22Rv1 (cell line): Measurements from ENCODE around the gene CEP192.

ENCODE experiments used
- H3K27ac ChIP-seq: fragments of 450-650 bp; 2 replicates; pipeline ENCODE4 v1.5.1; 2017
- ZFX ChIP-seq: fragments of 450-650 bp; IDR thresholded peaks from 2 replicates; pipeline ENCODE4 v1.6.1; 2017; ENCODE audit warnings: antibody characterized with exemption, borderline replicate concordance
- TF ChIP-seq, protein P1 (sequence below): fragments of 450-650 bp; IDR thresholded peaks from 2 replicates; pipeline ENCODE4 v1.5.1; 2017; ENCODE audit warnings: mild to moderate bottlenecking

The CEP192 gene

DNA sequence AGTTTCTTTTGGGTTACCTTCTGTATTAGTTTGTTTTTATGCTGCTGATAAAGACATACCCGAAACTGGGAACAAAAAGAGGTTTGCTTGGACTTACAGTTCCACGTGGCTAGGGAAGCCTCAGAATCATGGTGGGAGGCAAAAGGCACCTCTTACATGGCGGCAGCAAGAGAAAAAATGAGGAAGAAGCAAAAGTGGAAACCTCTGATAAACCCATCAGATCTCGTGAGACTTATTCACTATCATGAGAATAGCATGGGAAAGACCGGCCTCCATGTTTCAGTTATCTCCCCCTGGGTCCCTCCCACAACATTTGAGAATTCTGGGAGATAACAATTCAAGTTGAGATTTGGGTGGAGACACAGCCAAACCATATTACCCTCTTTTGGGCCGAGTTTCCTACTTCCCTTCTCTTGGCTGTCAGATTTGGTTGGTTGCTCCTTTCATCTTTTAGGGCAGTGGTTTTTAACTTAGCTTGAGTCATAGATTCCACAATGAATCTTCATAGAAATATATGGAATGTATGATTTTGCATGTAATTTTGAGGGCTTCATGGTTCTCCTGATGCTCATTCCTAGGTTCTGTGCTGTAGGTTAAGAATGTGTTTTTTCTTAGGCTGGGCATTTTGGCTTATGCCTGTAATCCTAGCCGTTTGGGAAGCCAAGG lies 44.2 kb downstream of the CEP192 start:
- no peak overlapping the region for H3K27ac ChIP-seq
- TF ChIP-seq, protein P1, sequence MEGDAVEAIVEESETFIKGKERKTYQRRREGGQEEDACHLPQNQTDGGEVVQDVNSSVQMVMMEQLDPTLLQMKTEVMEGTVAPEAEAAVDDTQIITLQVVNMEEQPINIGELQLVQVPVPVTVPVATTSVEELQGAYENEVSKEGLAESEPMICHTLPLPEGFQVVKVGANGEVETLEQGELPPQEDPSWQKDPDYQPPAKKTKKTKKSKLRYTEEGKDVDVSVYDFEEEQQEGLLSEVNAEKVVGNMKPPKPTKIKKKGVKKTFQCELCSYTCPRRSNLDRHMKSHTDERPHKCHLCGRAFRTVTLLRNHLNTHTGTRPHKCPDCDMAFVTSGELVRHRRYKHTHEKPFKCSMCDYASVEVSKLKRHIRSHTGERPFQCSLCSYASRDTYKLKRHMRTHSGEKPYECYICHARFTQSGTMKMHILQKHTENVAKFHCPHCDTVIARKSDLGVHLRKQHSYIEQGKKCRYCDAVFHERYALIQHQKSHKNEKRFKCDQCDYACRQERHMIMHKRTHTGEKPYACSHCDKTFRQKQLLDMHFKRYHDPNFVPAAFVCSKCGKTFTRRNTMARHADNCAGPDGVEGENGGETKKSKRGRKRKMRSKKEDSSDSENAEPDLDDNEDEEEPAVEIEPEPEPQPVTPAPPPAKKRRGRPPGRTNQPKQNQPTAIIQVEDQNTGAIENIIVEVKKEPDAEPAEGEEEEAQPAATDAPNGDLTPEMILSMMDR = no peak
- no peak for TF ChIP-seq ZFX

DNA sequence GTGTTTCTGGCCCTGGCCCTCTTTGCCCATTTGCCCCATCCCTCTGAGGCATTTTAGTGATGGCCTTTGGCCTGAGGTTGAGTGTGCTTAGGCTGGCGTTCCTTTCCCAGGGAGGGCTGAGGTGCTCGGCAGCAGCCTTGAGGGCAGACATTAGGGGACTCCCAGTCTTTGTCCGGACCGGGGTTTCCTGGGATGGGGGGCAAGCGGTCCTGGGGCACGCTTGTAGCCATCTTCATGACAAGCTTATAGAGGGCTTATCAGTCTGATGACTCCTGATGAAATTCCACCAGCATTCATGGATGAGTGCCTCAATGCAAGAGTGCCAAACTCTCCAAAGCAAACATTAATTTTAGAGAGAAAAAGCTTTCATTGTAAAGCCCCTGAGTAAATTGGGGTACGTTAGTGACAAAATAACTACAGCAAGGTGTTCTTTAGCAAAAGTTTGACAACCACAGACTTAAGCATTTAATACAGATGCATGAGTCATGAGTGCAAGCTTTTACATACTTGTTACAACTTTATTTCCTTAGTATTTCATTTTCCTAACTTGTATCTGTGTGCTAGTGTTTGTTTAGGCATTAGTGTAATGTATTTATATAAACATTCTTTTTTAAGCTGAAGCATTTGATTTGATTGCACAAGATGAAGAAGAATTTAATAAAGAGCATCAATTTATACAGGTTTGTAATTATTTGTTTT lies 45.6 kb downstream of the CEP192 start:
- H3K27ac ChIP-seq = no peak overlapping the region
- TF ChIP-seq ZFX = no peak
- TF ChIP-seq, protein P1 = no peak

DNA sequence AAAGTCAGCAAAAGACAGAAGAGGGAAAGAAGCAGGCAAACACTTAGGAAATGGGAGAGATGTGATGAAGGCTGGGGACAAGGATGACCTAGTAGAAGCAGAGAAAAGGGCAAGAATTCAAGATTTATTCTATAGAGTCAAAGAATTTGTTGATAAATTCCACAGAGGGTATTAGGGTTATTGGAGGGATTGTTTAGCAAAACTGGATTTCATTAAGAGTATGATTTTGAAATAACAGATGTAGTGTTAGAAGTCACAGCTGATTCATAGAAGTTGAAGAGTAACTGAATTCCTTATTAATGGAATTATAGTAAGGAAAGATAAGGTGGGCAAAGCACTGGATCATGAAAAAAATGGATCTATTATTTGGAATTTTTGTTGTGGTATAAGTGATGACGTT lies 48.6 kb downstream of the CEP192 start:
- TF ChIP-seq, protein P1 = no peak
- TF ChIP-seq ZFX = no peak
- H3K27ac ChIP-seq = no peak overlapping the region

DNA sequence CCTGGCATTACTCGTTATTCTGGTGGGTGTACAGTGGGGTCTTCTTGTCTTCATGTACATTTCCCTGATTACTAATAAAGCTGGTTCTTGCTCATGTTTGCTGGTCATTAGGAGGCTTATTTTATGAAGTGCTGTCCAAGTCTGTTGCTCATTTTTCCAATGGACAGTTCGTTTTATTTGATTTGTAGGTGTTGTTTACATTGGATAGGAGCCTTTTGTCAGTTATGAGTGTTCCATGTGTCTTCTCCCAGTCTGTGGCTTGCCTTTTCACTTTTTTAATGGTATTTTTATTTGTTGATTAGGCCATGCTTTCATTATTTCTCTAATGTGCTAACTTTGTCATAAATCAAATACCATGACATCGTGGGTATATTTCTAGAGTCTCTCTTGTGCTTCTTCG lies 51.9 kb downstream of the CEP192 start:
- TF ChIP-seq ZFX = no peak
- TF ChIP-seq, protein P1 = no peak
- H3K27ac ChIP-seq = peak overlapping the region; percentile 9; the same call in 1 of the 2 replicates

DNA sequence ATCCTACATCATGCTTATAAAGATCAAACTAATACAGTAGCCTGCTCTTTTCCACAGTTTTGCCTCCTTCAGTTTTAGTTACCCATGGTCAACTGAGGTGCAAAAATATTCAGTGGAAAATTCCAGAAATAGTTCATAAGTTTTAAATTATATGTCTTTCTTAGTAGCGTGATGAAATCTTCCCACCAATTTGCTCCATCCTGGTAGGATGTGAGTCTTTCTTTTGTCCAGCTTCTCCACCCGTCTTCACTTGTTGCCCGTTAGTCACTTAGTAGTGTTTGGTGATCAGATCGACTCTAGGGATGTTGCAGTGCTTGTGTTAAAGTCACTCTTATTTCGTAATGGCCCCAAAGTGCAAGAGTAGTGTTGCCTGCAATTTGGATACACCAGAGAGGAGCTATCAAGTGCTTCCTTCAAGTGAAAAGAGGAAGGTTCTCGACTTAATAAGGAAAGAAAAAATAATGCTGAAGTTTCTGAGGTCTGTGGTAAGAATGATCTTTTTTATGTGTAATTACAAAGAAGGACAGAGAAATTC lies 57.0 kb downstream of the CEP192 start:
- H3K27ac ChIP-seq = no peak overlapping the region
- TF ChIP-seq ZFX = no peak
- TF ChIP-seq, protein P1 = no peak

DNA sequence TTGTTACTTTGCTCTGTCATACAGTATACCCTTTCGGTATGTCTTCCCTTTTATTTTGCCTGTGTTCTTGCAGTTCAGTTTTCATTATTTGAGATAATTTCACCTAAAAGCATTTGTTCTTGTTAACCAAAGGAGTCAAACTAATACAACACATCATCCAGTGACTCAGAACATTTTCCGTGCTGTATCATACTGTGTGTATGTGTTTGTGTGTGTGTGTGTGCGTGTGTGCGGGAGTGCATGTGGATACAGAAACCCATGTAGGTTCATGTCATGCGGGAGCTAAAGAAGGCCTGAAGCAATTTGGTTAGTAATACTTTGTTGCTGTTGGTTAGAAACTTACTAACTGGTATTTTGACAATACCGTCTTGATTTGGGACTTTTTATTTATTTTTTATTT lies 60.0 kb downstream of the CEP192 start:
- no peak for TF ChIP-seq ZFX
- TF ChIP-seq, protein P1 = no peak
- H3K27ac ChIP-seq = no peak overlapping the region

DNA sequence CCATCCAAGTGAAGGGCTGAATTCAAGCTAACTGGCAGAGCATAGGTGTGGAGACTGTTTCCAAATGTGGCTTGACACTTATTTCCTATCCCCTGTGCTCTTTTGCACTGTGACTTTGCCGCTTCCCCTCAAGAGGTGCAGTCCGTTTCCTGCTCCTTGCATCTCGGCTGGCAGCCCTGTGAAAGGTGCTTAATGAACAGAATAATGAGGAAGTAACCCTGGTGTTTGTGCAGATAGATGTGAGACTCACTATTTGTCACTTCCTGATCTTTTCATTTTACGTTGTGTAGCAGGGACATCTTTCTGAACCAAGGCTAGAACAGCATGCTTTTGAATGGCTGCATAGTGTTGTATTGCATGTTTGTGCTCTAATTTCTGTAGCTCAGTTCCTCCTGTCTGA lies 60.8 kb downstream of the CEP192 start:
- no peak overlapping the region for H3K27ac ChIP-seq
- no peak for TF ChIP-seq ZFX
- TF ChIP-seq, protein P1 = no peak
